ENCODE data around the gene JAZF1. TPM values are rescaled to one million over a fixed set of nuclear protein-coding genes. Genes with fewer than 3 reads are reported as not detected.

JAZF1 gene
- total and polyA plus RNA-seq, 2 of the 8 experiments (the other 6 are each of a cell fraction or from before 2014, with no cell fraction given) = 2.6 to 21.8 TPM

DNA sequence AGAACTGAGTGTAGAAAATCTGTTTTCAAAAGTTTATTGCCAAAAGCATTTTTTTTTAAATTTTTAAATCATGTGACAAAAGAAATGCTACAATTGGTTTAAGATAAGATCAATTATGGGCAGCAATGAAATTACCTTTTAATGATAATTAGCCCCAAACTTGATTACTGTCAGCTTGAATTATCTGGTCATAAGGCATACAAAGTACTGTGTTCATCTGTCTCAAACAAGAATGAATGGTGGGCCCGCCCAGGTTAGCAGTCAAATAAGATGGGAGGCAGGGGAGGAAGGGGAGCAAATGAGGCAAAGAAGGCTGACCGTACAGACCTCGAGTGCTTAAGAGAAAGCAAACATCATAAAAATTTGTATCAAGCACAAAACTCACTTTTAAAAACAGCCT, 68.1 kb downstream of the JAZF1 start:
- no peak overlapping the region for H2BK15ac ChIP-seq (ENCODE audit: low read length)
- H2BK20ac ChIP-seq (ENCODE audit: low read length) = no peak overlapping the region
- H4K91ac ChIP-seq (replicated peaks; ENCODE audit: insufficient read length, low read length) = no peak overlapping the region
- H3K79me2 ChIP-seq (ENCODE audit: control insufficient read depth in 1 of 2, insufficient read depth in 2 of 2, low read length in 2 of 2) = no peaks in the 10 kb centered on the region
- no peak overlapping the region for H2BK120ac ChIP-seq (replicated peaks; ENCODE audit: low read depth, low read length)
- H3K56ac ChIP-seq (replicated peaks; ENCODE audit: insufficient read length, low read depth, low read length) = no peak overlapping the region
- no peak overlapping the region for H2BK5ac ChIP-seq (ENCODE audit: low read depth, low read length)
- no peak overlapping the region for H2AK5ac ChIP-seq (ENCODE audit: low read depth, low read length)
- H2AFZ ChIP-seq (ENCODE audit: low read length) = no peak overlapping the region
- no peaks in the 10 kb centered on the region for H3K9me3 ChIP-seq (ENCODE audit: insufficient read depth in 2 of 2, low read depth in 1 of 2, low read length in 1 of 2)
- ChIA-PET POLR2A (ENCODE audit: partially characterized antibody) (interaction anchor here (1.3 kb wide), 1 partner anchor 14 kb away, joined by 3 read pairs; no protein-coding TSS in a partner anchor), CTCF (ENCODE audit: partially characterized antibody) (interaction anchor here (0.9 kb wide), 1 partner anchor 19 kb away, joined by 3 read pairs; no protein-coding TSS in a partner anchor)
- no peak overlapping the region for H4K8ac ChIP-seq (ENCODE audit: extremely low read depth, insufficient read depth, low read length)
- FAIRE-seq (no peak), DNase-seq (ENCODE audit: low read depth in 1 of 2, low spot score in 2 of 2) (no peak)
- H4K5ac ChIP-seq (ENCODE audit: insufficient read length, low read depth, low read length) = no peak overlapping the region
- no peaks in the 10 kb centered on the region for H3K79me1 ChIP-seq (ENCODE audit: low read depth, low read length)
- no peaks in the 10 kb centered on the region for H3K4me1 ChIP-seq (replicated peaks in 1 of 4; ENCODE audit: control insufficient read depth in 3 of 4, insufficient read depth in 4 of 4, low read length in 3 of 4)
- TF ChIP-seq CHD2 (IDR thresholded peaks at IDR 0.05; ENCODE audit: low read length) (no peak), MAFK (IDR thresholded peaks at IDR 0.05; ENCODE audit: low read depth, low read length) (no peak), BCL11A (IDR thresholded peaks at IDR 0.05; ENCODE audit: low read depth in 2 of 2, low read length in 2 of 2) (no peak), NANOG (IDR thresholded peaks at IDR 0.05; ENCODE audit: insufficient read depth, low read depth, low read length, poor library complexity, severe bottlenecking) (no peak), ZNF274 (IDR thresholded peaks at IDR 0.05; ENCODE audit: borderline replicate concordance, extremely low read depth, low read length) (no peak), GTF2F1 (IDR thresholded peaks at IDR 0.05; ENCODE audit: borderline replicate concordance, low read depth, low read length) (no peak), SP2 (IDR thresholded peaks at IDR 0.05; ENCODE audit: low read length) (no peak), KDM1A (IDR thresholded peaks at IDR 0.05; ENCODE audit: borderline replicate concordance, low read length) (no peak)
- TF ChIP-seq, protein P1, sequence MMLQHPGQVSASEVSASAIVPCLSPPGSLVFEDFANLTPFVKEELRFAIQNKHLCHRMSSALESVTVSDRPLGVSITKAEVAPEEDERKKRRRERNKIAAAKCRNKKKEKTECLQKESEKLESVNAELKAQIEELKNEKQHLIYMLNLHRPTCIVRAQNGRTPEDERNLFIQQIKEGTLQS (IDR thresholded peaks at IDR 0.05; ENCODE audit: insufficient read depth, low read depth, low read length) = no peak
- no peak overlapping the region for H2BK12ac ChIP-seq (ENCODE audit: low read depth, low read length)
- H3K4me3 ChIP-seq (ENCODE audit: extremely low read depth in 1 of 4, insufficient read depth in 2 of 4, low read depth in 3 of 4, low read length in 4 of 4) = no peak overlapping the region
- H3K27me3 ChIP-seq (replicated peaks in 1 of 4; ENCODE audit: control insufficient read depth in 3 of 4, extremely low read depth in 1 of 4, insufficient read depth in 3 of 4, low read length in 3 of 4) = no peaks in the 10 kb centered on the region
- H3K23me2 ChIP-seq (ENCODE audit: low read depth, low read length) = no peaks in the 10 kb centered on the region; the same call in 1 of the 2 replicates
- no peaks in the 10 kb centered on the region for H4K20me1 ChIP-seq (replicated peaks in 1 of 2; ENCODE audit: control insufficient read depth in 1 of 2, insufficient read depth in 2 of 2, low read length in 2 of 2)
- no peak overlapping the region for H3K14ac ChIP-seq (ENCODE audit: insufficient read length)
- H3K4me2 ChIP-seq (ENCODE audit: insufficient read depth in 1 of 2, low read depth in 2 of 2, low read length in 2 of 2) = no peak overlapping the region
- no peaks in the 10 kb centered on the region for H3K36me3 ChIP-seq (ENCODE audit: control insufficient read depth in 2 of 4, insufficient read depth in 4 of 4, low read length in 3 of 4)
- no peak overlapping the region for H3K23ac ChIP-seq (ENCODE audit: insufficient read length)
- H3K27ac ChIP-seq (ENCODE audit: low read depth, low read length) = no peak overlapping the region
- WGBS, 2 experiments (ENCODE audit: extremely low coverage in 1 of 2, insufficient coverage in 1 of 2, insufficient read length in 1 of 2, insufficient replicate concordance in 2 of 2, low coverage in 1 of 2, low lambda C conversion rate in 2 of 2, missing lambda C conversion rate in 1 of 2) = 80% methylated on average over 3 of the region's 3 CpGs; no CpG with 5 or more reads in 1 of the 2 experiments
- no peak overlapping the region for H3K9ac ChIP-seq (replicated peaks in 1 of 4; ENCODE audit: extremely low read depth in 1 of 4, low read depth in 3 of 4, low read length in 3 of 4)
- H3K18ac ChIP-seq (ENCODE audit: extremely low read depth, low read length) = no peak overlapping the region
- no peak overlapping the region for H3K4ac ChIP-seq (replicated peaks; ENCODE audit: insufficient read length, low read depth, low read length)

Data from H1 (cell line).